ENCODE results near the gene PRX.

PRX gene

DNA sequence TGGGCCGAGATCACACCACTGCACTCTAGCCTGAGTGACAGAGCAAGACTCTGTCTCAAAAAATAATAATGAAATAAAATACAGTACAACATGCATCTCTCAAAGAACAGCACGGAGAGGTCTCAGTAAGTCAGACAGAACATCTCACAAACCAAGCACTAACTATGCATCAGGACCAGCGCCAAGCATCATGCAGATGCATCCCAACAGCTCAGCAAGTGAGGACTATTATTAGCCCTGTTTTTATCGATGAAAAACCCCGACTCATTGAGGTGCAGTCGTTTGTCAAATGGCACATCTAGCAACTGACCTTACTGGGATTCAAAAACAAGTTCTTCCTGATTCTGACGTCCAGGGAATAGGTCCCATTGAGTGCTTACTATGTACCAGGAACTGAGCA, 68.8 kb downstream of the PRX start:
- Histone ChIP-seq H3K9me3 (ENCODE audit: insufficient read depth, low read depth, low read length) (no peaks in the 10 kb centered on the region), H3F3A (ENCODE audit: low read depth) (no peaks in the 10 kb centered on the region), H3K9me2 (replicated peaks; ENCODE audit: low read depth, low read length) (no peaks in the 10 kb centered on the region), H3K4me3 (ENCODE audit: low read length, poor library complexity, severe bottlenecking) (no peak overlapping the region), H3K79me2 (ENCODE audit: insufficient read depth, low read length) (peaks cover 29% of the 10 kb centered on the region), H4K20me1 (ENCODE audit: insufficient read depth, low read length, poor library complexity, severe bottlenecking) (peaks cover 5% of the 10 kb centered on the region), H3K4me1 (ENCODE audit: insufficient read depth, low read length, poor library complexity, severe bottlenecking) (peaks cover 26% of the 10 kb centered on the region), H3K36me3 (ENCODE audit: insufficient read depth, low read length) (no peaks in the 10 kb centered on the region), H3K27me3 (ENCODE audit: insufficient read depth, low read length, poor library complexity, severe bottlenecking) (no peaks in the 10 kb centered on the region), H3K9ac (ENCODE audit: low read depth, low read length, poor library complexity, severe bottlenecking) (no peak overlapping the region), H3K4me2 (ENCODE audit: low read depth, low read length, poor library complexity, severe bottlenecking) (no peak overlapping the region), H2AFZ (ENCODE audit: low read length) (no peak overlapping the region)
- TF ChIP-seq EZH2phosphoT487 (IDR thresholded peaks at IDR 0.05; ENCODE audit: borderline replicate concordance) (no peak), CTCF (conservative IDR thresholded peaks at IDR 0.05; ENCODE audit: low read length) (no peak)

Measured in Loucy (cell line).